Measurements from ENCODE around the gene TECRL.

Gene TECRL

DNA sequence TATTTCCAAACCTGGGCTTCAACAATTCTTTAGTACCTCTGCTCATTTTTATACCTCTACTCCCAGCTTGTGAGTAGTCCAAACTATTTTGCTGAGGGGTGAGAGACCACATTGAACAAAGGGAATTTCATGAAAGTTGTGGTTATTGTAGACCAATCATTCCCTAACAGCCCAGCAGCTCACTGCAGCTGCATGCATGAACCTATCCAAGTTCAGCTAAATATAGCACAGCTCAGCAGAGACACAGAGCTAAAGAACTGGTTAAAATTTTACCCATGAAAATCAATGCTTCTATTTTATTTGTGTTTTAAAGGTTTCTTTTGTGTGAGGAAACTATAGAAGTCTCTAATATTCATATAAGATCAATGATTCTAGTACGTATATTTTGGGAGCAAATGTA is 82.7 kb downstream of the TECRL start:
- DNase-seq = no peak

DNA sequence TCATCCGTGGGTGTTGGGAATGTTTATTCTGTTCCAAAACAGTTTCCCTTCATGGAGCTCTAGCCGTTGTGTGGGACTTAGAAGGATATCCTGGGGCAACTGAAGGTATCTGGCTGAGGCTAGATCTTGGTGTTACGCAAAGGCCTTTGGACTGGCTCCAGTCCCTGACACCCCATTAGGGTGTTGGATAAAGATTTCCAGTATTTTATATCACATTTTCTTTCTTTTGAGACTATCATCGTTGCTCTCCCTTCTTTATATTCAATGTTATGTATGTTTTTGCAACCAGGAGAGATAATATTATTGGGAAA is 103.0 kb downstream of the TECRL start:
- no peak for DNase-seq

DNA sequence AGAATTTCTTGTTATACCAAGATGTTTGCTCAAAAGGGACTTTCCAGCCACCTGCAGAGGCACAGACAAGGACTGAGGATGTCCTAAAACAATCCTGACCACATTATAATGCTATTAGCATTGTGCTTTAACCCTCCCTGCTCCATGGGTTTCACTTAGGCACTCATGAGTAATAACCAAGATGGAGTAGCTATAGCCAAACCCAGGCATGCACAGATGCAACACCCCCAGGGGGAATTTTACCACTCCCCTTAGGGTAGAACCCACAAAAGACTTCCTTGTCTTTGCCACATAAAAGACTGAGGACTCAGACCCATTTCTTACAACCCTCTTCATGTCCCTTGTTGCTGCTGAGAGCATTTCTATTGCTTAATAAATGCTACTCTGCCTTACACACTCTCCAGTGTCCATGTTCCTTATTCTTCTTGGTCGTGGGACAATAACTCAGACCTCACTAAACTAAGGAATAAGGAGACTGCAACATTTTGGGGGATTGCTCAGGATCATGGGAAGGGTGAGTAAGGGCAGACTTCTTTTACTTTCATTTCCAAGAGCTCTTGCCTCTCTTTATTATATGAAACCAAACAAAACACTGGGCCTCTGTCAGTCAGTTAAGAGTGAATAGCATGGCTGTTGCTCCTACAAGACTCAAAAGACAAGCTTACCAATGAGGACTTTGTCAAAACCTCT is 103.5 kb downstream of the TECRL start:
- DNase-seq = no peak

DNA sequence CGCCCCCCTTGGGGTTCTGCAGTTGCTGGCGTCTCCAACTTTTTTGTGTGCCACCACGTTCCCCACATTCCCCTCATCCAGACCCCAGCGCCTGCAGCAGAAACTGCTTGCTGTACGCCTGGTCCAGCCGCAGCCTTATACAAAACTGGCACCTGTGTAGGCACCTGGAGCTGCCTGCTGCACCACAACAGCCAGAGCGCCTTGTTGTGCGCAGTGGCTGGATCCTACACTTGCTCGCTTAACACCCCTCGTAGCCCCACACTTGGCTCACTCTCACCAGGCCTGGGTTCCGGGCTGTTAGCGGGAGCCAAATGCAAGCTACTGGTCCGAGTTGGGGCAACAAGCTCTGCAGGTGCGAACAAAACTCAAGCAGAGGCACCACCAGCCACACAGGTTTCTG is 136.8 kb downstream of the TECRL start:
- no peak for DNase-seq

DNA sequence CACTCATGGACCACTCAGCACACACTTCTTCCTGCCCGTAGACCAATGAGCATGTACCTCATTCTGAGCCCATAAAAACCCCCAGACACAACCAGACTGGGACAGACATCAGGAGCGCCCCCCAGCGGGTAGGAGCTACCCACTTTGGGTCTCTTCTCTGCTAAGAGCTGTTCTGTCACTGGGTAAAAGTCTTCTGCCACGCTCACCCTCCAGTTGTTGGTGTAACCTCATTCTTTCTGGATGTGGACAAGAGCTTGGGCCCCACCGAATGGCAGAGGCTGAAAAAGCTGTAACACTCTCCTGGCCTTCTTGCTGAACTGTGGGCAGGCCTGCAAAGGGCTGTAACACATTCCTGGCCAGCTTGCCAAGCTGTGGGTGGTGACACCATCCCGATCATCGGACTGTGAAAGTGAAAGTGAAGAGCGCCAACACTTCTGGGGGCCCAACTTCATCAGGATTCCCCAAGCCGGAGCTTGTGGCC is 137.6 kb downstream of the TECRL start:
- no peak for DNase-seq

DNA sequence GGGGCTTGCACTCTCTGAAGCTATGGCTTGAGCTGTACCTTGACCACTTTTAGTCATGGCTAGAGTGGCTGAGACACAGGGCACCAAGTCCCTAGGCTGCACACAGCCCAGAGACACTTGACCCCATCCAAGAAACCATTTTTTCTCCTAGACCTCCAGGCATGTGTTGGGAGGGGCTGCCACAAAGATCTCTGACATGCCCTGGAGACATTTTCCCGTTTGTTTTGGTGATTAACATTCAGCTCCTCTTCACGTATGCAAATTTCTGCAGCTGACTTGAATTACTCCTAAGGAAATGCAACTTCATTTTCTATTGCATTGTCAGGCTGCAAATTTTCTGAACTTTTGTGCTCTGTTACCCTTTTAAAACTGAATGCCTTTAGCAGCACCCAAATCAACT is 142.6 kb downstream of the TECRL start:
- no peak for DNase-seq

DNA sequence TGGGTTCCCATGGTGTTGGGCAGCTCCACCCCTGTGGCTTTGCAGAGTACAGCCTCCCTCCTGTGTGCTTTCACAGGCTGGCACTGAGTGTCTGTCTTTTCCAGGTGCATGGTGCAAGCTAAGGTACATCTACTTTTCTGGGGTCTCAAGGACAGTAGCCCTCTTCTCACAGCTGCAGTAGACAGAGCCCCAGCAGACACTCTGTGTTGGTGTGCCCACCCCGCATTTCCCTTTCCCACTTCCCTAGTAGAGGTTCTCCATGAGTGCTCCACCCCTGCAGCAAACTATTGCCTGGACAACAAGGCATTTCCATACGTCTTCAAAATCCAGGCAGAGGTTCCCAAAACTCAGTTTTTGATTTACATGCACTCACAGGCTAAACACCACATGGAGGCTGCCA is 143.0 kb downstream of the TECRL start:
- no peak for DNase-seq

DNA sequence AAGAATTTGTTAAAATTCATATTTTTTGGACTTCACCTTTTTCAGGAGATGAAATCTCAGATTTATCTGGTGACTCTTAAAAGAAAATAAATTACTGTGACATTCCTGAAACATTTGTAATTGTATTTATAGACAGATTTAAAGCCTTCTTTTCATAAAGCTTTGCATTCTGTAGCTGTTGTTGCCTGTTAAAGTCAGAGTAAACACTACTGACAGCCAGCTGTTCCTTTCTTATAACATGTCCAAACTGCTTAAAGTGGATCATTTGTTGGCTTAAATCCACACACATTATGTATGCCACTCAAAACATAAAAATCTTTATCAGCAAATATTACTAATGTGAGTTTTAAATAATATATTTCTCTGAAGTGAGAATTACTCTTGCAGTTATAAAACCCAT is 157.5 kb downstream of the TECRL start:
- no peak for DNase-seq

DNA sequence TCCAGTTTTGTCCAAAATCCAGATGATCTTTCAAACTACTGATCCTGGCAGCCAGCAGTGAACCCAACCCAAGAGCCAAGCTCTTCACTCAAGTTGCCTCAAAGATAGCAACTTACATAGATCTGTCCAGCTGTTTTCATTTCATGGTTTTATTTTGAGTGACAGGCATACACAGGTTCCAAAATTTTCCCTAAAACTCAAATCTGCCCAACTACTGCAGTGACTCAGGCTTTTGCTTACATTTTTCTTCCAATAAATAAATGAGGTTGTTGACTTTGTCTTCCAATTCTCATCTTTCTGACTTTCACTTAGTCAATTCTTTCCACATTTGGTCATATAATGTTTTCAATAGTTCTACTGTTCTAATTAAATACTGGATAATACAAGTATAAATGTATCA is 158.8 kb downstream of the TECRL start:
- no peak for DNase-seq

DNA sequence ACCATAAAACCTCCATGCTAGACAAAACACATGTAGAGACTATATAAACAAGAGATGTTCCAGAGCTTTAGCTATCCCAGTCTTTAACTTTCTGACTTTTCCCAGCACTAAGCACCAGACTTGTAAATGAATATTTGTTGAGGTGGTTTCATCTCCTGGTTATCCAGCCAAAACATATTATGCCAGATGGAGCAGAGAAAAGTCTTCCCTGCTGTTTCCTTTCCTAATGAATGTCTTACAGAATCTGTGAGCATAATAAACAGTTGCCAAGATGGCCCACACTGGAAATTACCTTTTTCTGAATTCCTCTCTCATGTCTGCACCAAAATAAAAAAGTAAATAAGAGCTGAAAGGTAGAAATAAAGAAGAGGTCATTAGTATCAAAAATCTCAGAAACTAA is 159.2 kb downstream of the TECRL start:
- DNase-seq = no peak

DNA sequence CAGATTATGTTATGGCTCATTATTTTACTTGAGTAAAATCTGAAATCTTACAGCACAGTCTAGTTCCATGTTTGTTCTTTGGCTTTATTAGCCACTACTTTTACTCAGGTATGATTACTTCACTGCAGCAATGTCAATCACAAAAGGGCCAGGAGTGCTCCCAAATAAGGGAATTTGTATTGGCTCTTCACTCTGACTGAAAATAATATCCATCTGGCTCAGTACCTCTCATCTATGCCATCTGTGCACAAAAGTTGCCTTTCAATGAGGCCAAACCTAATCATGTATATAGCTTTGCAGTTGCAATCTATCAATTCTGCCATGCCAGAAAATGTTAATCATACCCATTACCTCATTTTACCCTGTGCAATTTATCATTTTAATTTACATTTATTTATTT is 161.1 kb downstream of the TECRL start:
- DNase-seq = no peak

DNA sequence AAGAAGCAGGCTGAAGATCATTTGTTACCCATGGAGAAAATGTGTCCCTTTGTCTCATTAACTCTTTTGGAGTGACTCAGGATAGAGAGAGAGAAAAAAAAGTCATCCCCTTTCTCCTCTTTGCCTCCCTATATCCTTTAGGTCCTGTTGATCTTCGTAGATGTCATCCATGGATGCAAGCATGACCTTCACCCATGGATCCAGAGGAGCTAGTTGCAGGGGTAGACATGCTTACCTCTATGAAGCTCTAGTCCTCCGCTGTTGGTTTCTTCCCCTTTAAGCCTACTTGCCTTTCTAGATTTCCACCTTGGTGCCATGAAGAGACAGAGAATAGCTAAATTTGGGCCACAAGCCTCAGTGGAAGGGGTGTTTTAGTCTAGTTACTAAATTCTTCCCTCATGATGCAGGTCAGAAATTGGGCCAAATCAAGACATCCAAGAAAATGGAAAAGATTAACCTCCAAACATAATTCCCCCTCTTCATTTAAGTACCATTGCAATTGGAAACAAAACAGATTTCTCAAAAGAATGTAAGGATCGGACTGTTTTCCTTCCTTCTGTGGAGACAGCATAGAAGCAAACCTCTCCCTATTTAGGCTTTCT is 178.4 kb downstream of the TECRL start:
- DNase-seq = no peak
